Testis (tissue), 5 donors: Measurements from ENCODE around the gene KIF20B. TPM values are rescaled to one million over a fixed set of nuclear protein-coding genes. Genes with fewer than 3 reads are reported as not detected.

Source experiments
- DNase-seq: peaks from one replicate; pipeline ENCODE4 v3.0.0-alpha.2; 2019
- H3K27ac ChIP-seq, 2 donors: fragments of 200-600 bp; sonication (generic); one replicate each; pipeline ENCODE4 v1.5.1; 2019
- H3K27me3 ChIP-seq: fragments of 200-600 bp; sonication (generic); one replicate; pipeline ENCODE4 v1.5.1; 2019
- H3K36me3 ChIP-seq: fragments of 200-600 bp; sonication (generic); one replicate; pipeline ENCODE4 v1.5.1; 2017; ENCODE audit warnings: low read depth; ENCODE audit errors: missing control alignments
- H3K4me1 ChIP-seq: fragments of 200-600 bp; sonication (generic); one replicate; pipeline ENCODE4 v1.5.1; 2019
- H3K4me3 ChIP-seq, 2 donors: fragments of 200-600 bp; sonication (generic); one replicate each; pipeline ENCODE4 v1.5.1; 2017 to 2019
- H3K9me3 ChIP-seq: fragments of 200-600 bp; sonication (generic); one replicate; pipeline ENCODE4 v1.5.1; 2017
- CTCF ChIP-seq, 3 experiments: fragments of 450-650 bp in 2 of 3; fragments of 200-600 bp in 1 of 3; sonication (generic) in 1 of 3; IDR thresholded peaks; one replicate each; pipeline ENCODE4 v1.5.1; 2016 to 2019; ENCODE audit warnings: antibody characterized with exemption in 3 of 3, mild to moderate bottlenecking in 2 of 3, moderate library complexity in 1 of 3
- POLR2A ChIP-seq: fragments of 450-650 bp; IDR thresholded peaks from one replicate; pipeline ENCODE4 v1.6.1; 2017; ENCODE audit warnings: antibody characterized with exemption, mild to moderate bottlenecking, moderate library complexity
- WGBS, 2 donors: methylation state at CpG; one replicate each; pipeline ENCODE4 v1.1.5; 2018; 5-methylcytosine and 5-hydroxymethylcytosine counted together
- intact Hi-C: fragments of 100-400 bp; cut with DNase I; formaldehyde crosslinking; loops from one replicate; pipeline ENCODE4 v1.15.1; 2023; ENCODE audit warnings: low total_unique reads
- long read RNA-seq, 2 donors: transcript quantifications; one replicate each; lab custom pipeline, GENCODE V29; 2026
- polyA plus RNA-seq: library from polyadenylated mRNA; stranded (reverse); fragments of 350-450 nt; fragmentation: Illumina TruSeq; extraction: RNeasy Lipid Tissue Mini Kit (QIAGEN cat#74804); gene quantifications from one replicate; pipeline ENCODE4 v1.2.3, GENCODE V29; 2014; ENCODE audit warnings: low read depth, low replicate concordance; ENCODE audit not compliant: insufficient read depth
- total RNA-seq, 2 donors: library from RNA; depleted of rRNA; stranded (reverse); fragments of >200 nt; gene quantifications; one replicate each; pipeline ENCODE4 v1.2.3, GENCODE V29; 2016

Gene KIF20B
- total RNA-seq (10 to 100 TPM; 12.0 to 16.9 TPM), polyA plus RNA-seq (3.0 TPM)
- long read RNA-seq, donor 1 = 0 reads
- long read RNA-seq, donor 2 = 0 reads

- H3K4me1 ChIP-seq = no peaks in the 10 kb centered on the region
- peak; percentile 97 for DNase-seq
- 0% methylated on average over 22 to 48 of the region's 48 CpGs for WGBS, 2 donors
- H3K4me3 ChIP-seq = peak within 1 kb of the TSS; percentile 69 to 72
- H3K27me3 ChIP-seq = no peaks in the 10 kb centered on the region
- TF ChIP-seq CTCF (IDR thresholded peaks at IDR 0.05) = peak; percentile 40 to 57 (median 42)
- no peak for TF ChIP-seq POLR2A
- peak within 1 kb of the TSS; percentile 61 to 81 for H3K27ac ChIP-seq
- no peaks in the 10 kb centered on the region for H3K9me3 ChIP-seq
- no peaks in the 10 kb centered on the region for H3K36me3 ChIP-seq
- intact Hi-C loops = no loop called here
Measured at GRCh38 chr10:89701242-89702120, at the start of gene KIF20B. KIF20B (plus strand) TSS chr10:89701590; CDS start chr10:89705295, 3,705 bp downstream.

GRCh38 chr10:89651916-89652573 is 49.3 kb upstream of the KIF20B start:
- Histone ChIP-seq H3K27ac (no peak overlapping the region), H3K4me3 (no peak overlapping the region), H3K27me3 (no peaks in the 10 kb centered on the region), H3K4me1 (no peaks in the 10 kb centered on the region), H3K36me3 (no peaks in the 10 kb centered on the region), H3K9me3 (no peaks in the 10 kb centered on the region)
- intact Hi-C loops = no loop called here
- 64 to 71% methylated on average over 3 of the region's 3 CpGs for WGBS, 2 donors
- TF ChIP-seq CTCF (IDR thresholded peaks at IDR 0.05) (no peak), POLR2A (no peak)
- no peak for DNase-seq

- no peak for DNase-seq
- Histone ChIP-seq H3K9me3 (no peaks in the 10 kb centered on the region), H3K27ac (no peak overlapping the region), H3K4me3 (no peak overlapping the region), H3K36me3 (no peaks in the 10 kb centered on the region), H3K4me1 (no peaks in the 10 kb centered on the region), H3K27me3 (no peaks in the 10 kb centered on the region)
- 95 to 96% methylated on average over 3 of the region's 3 CpGs for WGBS, 2 donors
- TF ChIP-seq CTCF (IDR thresholded peaks at IDR 0.05) = no peak
- no peak for TF ChIP-seq POLR2A
- intact Hi-C loops = no loop called here
Measured at GRCh38 chr10:89652806-89653370, 48.5 kb upstream of the KIF20B start.

GRCh38 chr10:89653410-89653869 is 48.0 kb upstream of the KIF20B start:
- intact Hi-C loops = no loop called here
- TF ChIP-seq POLR2A (no peak), CTCF (IDR thresholded peaks at IDR 0.05) (no peak)

More at GRCh38 chr10:89653410-89653869, 48.0 kb upstream of the KIF20B start:
- 72 to 80% methylated on average over 6 of the region's 6 CpGs for WGBS, 2 donors
- H3K4me1 ChIP-seq = no peaks in the 10 kb centered on the region
- H3K4me3 ChIP-seq = no peak overlapping the region
- no peaks in the 10 kb centered on the region for H3K9me3 ChIP-seq
- H3K27me3 ChIP-seq = no peaks in the 10 kb centered on the region
- DNase-seq = no peak
- no peak overlapping the region for H3K27ac ChIP-seq
- H3K36me3 ChIP-seq = no peaks in the 10 kb centered on the region
